Measurements from ENCODE around the gene SPEM1.

SPEM1 gene

GRCh38 chr17:7419819-7420610 is at the start of gene SPEM1:
TSS of gene SPEM1 (plus strand) at chr17:7420324. CDS start at chr17:7420385, 61 bp downstream.
- no peak within 1 kb of the TSS for H3K4me3 ChIP-seq (ENCODE audit: low read depth, low read length)
- DNase-seq (ENCODE audit: low read depth) = no peak

- no peak for DNase-seq (ENCODE audit: low read depth)
- no peak overlapping the region for H3K4me3 ChIP-seq (ENCODE audit: low read depth, low read length)
Observed at GRCh38 chr17:7370853-7371252, 49.3 kb upstream of the SPEM1 start.

GRCh38 chr17:7374353-7374752 is 45.8 kb upstream of the SPEM1 start:
- H3K4me3 ChIP-seq (ENCODE audit: low read depth, low read length) = no peak overlapping the region

GRCh38 chr17:7379134-7379533 is 41.0 kb upstream of the SPEM1 start:
- DNase-seq (ENCODE audit: low read depth) = no peak

More at GRCh38 chr17:7374353-7374752, 45.8 kb upstream of the SPEM1 start:
- no peak for DNase-seq (ENCODE audit: low read depth)

GRCh38 chr17:7380321-7380720 is 39.8 kb upstream of the SPEM1 start:
- no peak for DNase-seq (ENCODE audit: low read depth)
- no peak overlapping the region for H3K4me3 ChIP-seq (ENCODE audit: low read depth, low read length)

More at GRCh38 chr17:7379134-7379533, 41.0 kb upstream of the SPEM1 start:
- no peak overlapping the region for H3K4me3 ChIP-seq (ENCODE audit: low read depth, low read length)

GRCh38 chr17:7380855-7381683 is 39.1 kb upstream of the SPEM1 start, which contains the start of gene TNK1:
TSS of gene TNK1 (plus strand) at chr17:7381089. CDS start at chr17:7382927, 1,838 bp downstream.
- no peak for DNase-seq (ENCODE audit: low read depth)
- peak within 1 kb of the TSS; percentile 13 for H3K4me3 ChIP-seq (ENCODE audit: low read depth, low read length)

GRCh38 chr17:7382901-7383300 is 37.2 kb upstream of the SPEM1 start:
- no peak for DNase-seq (ENCODE audit: low read depth)
- H3K4me3 ChIP-seq (ENCODE audit: low read depth, low read length) = no peak overlapping the region

GRCh38 chr17:7383371-7383741 is 36.8 kb upstream of the SPEM1 start:
- DNase-seq (ENCODE audit: low read depth) = no peak
- peak overlapping the region; percentile 47 for H3K4me3 ChIP-seq (ENCODE audit: low read depth, low read length)

- DNase-seq (ENCODE audit: low read depth) = no peak
- peak overlapping the region; percentile 47 for H3K4me3 ChIP-seq (ENCODE audit: low read depth, low read length)
Observed at GRCh38 chr17:7383742-7384488, 36.2 kb upstream of the SPEM1 start.

- no peak for DNase-seq (ENCODE audit: low read depth)
- peak overlapping the region; percentile 47 for H3K4me3 ChIP-seq (ENCODE audit: low read depth, low read length)
Observed at GRCh38 chr17:7384489-7385081, 35.5 kb upstream of the SPEM1 start.

- no peak overlapping the region for H3K4me3 ChIP-seq (ENCODE audit: low read depth, low read length)
- DNase-seq (ENCODE audit: low read depth) = no peak
Observed at GRCh38 chr17:7388856-7389255, 31.3 kb upstream of the SPEM1 start.

- H3K4me3 ChIP-seq (ENCODE audit: low read depth, low read length) = no peak overlapping the region
- DNase-seq (ENCODE audit: low read depth) = no peak
Observed at GRCh38 chr17:7389924-7390910, 29.9 kb upstream of the SPEM1 start.

GRCh38 chr17:7391307-7391706 is 28.8 kb upstream of the SPEM1 start:
- DNase-seq (ENCODE audit: low read depth) = no peak
- no peak overlapping the region for H3K4me3 ChIP-seq (ENCODE audit: low read depth, low read length)

GRCh38 chr17:7392696-7393612 is 27.2 kb upstream of the SPEM1 start:
- DNase-seq (ENCODE audit: low read depth) = no peak
- H3K4me3 ChIP-seq (ENCODE audit: low read depth, low read length) = peak overlapping the region; percentile 74

GRCh38 chr17:7393613-7394451 is 26.3 kb upstream of the SPEM1 start:
- peak overlapping the region; percentile 74 for H3K4me3 ChIP-seq (ENCODE audit: low read depth, low read length)
- DNase-seq (ENCODE audit: low read depth) = no peak

- peak; percentile 60 for DNase-seq (ENCODE audit: low read depth)
- peak within 1 kb of the TSS; percentile 74 for H3K4me3 ChIP-seq (ENCODE audit: low read depth, low read length)
Observed at GRCh38 chr17:7394452-7395191, 25.5 kb upstream of the SPEM1 start, which contains the start of gene PLSCR3. TSS of gene PLSCR3 (minus strand) at chr17:7394525. CDS start at chr17:7394110, 415 bp downstream.
